NCI-H1048 (cell line): ENCODE measurements around the gene AP4M1.

ENCODE experiments used
- DNase-seq: peaks from one replicate; lab custom pipeline; 2025; lab: John Stamatoyannopoulos, UW

The AP4M1 gene

GRCh38 chr7:100101016-100101862, at the start of gene AP4M1, which contains the start of gene MCM7:
Gene AP4M1, plus strand, starts transcription at chr7:100101643. Its CDS starts 72 bp downstream, at chr7:100101715.
Gene MCM7, minus strand, starts transcription at chr7:100101397. Its CDS starts 103 bp downstream, at chr7:100101294.
- DNase-seq, result peak; percentile 96

GRCh38 chr7:100053215-100053614, 48.2 kb upstream of the AP4M1 start:
- no peak for DNase-seq

- DNase-seq, result no peak
Measured at GRCh38 chr7:100057006-100057405, 44.4 kb upstream of the AP4M1 start.

GRCh38 chr7:100059251-100059739, 42.1 kb upstream of the AP4M1 start:
- DNase-seq, result no peak

GRCh38 chr7:100061518-100062193, 39.8 kb upstream of the AP4M1 start:
- no peak for DNase-seq

GRCh38 chr7:100063376-100063775, 38.1 kb upstream of the AP4M1 start:
- DNase-seq, result no peak

GRCh38 chr7:100064162-100064561, 37.3 kb upstream of the AP4M1 start:
- DNase-seq, result no peak

GRCh38 chr7:100065452-100066186, 35.8 kb upstream of the AP4M1 start:
- no peak for DNase-seq

GRCh38 chr7:100066953-100067352, 34.5 kb upstream of the AP4M1 start:
- DNase-seq, result no peak

- no peak for DNase-seq
Measured at GRCh38 chr7:100069991-100070390, 31.5 kb upstream of the AP4M1 start.

GRCh38 chr7:100071018-100071723, 30.3 kb upstream of the AP4M1 start:
- no peak for DNase-seq

- DNase-seq, result no peak
Measured at GRCh38 chr7:100072462-100072861, 29.0 kb upstream of the AP4M1 start.

GRCh38 chr7:100074841-100075240, 26.6 kb upstream of the AP4M1 start:
- DNase-seq, result no peak

GRCh38 chr7:100075418-100075817, 26.0 kb upstream of the AP4M1 start:
- DNase-seq, result no peak

GRCh38 chr7:100077205-100077604, 24.2 kb upstream of the AP4M1 start:
- DNase-seq, result no peak

GRCh38 chr7:100079024-100079560, 22.4 kb upstream of the AP4M1 start:
- no peak for DNase-seq

GRCh38 chr7:100080907-100081534, 20.4 kb upstream of the AP4M1 start:
- no peak for DNase-seq

GRCh38 chr7:100081535-100082102, 19.8 kb upstream of the AP4M1 start, which contains the start of gene ZNF3:
Gene ZNF3, minus strand, starts transcription at chr7:100081723. Its CDS starts 4,366 bp downstream, at chr7:100077357.
- DNase-seq, result peak; percentile 99

- DNase-seq, result no peak
Measured at GRCh38 chr7:100082978-100083377, 18.5 kb upstream of the AP4M1 start.

GRCh38 chr7:100085515-100085914, 15.9 kb upstream of the AP4M1 start:
- no peak for DNase-seq
